Left ventricle myocardium inferior (tissue), 1 donor: ENCODE data around the gene AREL1. TPM values are rescaled to one million over a fixed set of nuclear protein-coding genes. Genes with fewer than 3 reads are reported as not detected.

Source experiments
- DNase-seq: peaks from one replicate; pipeline ENCODE4 v3.0.0-alpha.2; 2020
- H3K27ac ChIP-seq: fragments of 200-600 bp; replicated peaks from 2 replicates; pipeline ENCODE4 v1.8.0; 2021
- H3K27me3 ChIP-seq: fragments of 200-600 bp; 2 replicates; pipeline ENCODE4 v1.8.0; 2021; ENCODE audit warnings: low read depth
- H3K36me3 ChIP-seq: fragments of 200-600 bp; 2 replicates; pipeline ENCODE4 v1.8.0; 2021
- H3K4me1 ChIP-seq: fragments of 200-600 bp; 2 replicates; pipeline ENCODE4 v1.8.0; 2021
- H3K4me3 ChIP-seq: fragments of 200-600 bp; 2 replicates; pipeline ENCODE4 v1.8.0; 2021; ENCODE audit warnings: mild to moderate bottlenecking, moderate library complexity
- H3K9me3 ChIP-seq: fragments of 200-600 bp; replicated peaks from 2 replicates; pipeline ENCODE4 v1.8.0; 2021
- intact Hi-C: fragments of 100-400 bp; cut with micrococcal nuclease; formaldehyde crosslinking; loops from one replicate; pipeline ENCODE4 v1.11.0; 2022
- total RNA-seq: library from RNA; stranded (reverse); fragmentation: NEBNext Ultra II Directional; extraction: Animal tissue kit (Norgen Biotek cat#: 25700); gene quantifications from one replicate; pipeline ENCODE4 v1.2.1, GENCODE V29; 2021
- TF ChIP-seq, protein P1 (sequence below): fragments of 200-600 bp; IDR thresholded peaks from 2 replicates; pipeline ENCODE4 v1.8.0; 2021; ENCODE audit warnings: antibody characterized with exemption, mild to moderate bottlenecking, borderline replicate concordance
- donor health status: DM: no; HTN: yes; CAD: no; lungs with severe emphysema.

AREL1 gene
- total RNA-seq, 1 donor from 2014 or later: 23.7 TPM

DNA sequence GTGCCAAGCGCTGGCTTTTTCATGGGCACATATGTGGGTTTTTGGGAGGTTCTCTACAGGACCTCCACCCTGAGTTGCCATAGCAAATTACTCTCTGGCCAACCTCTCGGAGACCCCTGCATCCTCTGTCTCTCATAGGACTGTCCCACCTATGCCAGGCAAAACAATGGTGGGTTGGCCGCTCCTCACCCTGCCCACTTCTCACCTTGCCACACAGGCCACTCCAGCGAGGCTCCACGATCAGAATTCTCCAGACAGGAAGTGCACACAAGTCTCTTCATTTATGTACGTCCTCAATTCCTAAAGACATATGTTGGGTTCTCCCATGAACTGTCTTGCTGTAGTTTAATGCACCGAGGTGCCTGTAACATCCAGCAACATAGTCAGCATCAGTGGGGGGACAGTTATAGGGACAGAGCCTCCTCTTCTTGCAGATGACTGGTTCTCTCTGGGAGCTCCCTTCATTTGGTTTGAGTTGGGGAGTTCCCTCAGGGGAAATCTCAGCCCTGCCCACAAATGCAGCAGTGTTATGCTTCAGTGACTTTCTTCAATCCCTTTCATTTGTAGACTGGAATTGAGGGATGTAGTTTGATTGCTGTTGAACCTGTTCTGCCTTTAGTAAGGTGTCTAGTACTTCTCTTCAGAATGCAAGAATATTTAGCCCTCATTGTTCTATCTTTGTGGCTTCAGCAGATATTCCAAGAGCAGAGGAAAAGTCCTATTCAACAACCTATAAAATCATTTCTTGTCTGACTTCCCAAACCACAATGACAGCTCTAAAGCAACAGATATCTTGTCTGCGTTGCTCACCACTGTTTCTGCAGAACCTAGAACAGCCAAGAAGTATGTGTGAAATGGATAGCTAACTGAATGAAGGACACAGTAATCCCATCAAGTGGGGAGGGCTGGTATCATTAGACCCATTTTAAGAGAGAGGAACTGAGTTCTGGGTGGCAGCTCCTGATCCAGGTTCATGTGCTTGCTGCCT, 98.1 kb downstream of the AREL1 start:
- Histone ChIP-seq H3K36me3 (no peaks in the 10 kb centered on the region), H3K27me3 (peaks cover 40% of the 10 kb centered on the region), H3K27ac (no peak overlapping the region), H3K9me3 (no peaks in the 10 kb centered on the region), H3K4me1 (peaks cover 57% of the 10 kb centered on the region), H3K4me3 (no peak overlapping the region)
- intact Hi-C loops: no loop called here
- TF ChIP-seq, protein P1, sequence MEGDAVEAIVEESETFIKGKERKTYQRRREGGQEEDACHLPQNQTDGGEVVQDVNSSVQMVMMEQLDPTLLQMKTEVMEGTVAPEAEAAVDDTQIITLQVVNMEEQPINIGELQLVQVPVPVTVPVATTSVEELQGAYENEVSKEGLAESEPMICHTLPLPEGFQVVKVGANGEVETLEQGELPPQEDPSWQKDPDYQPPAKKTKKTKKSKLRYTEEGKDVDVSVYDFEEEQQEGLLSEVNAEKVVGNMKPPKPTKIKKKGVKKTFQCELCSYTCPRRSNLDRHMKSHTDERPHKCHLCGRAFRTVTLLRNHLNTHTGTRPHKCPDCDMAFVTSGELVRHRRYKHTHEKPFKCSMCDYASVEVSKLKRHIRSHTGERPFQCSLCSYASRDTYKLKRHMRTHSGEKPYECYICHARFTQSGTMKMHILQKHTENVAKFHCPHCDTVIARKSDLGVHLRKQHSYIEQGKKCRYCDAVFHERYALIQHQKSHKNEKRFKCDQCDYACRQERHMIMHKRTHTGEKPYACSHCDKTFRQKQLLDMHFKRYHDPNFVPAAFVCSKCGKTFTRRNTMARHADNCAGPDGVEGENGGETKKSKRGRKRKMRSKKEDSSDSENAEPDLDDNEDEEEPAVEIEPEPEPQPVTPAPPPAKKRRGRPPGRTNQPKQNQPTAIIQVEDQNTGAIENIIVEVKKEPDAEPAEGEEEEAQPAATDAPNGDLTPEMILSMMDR: no peak
- no peak for DNase-seq

- TF ChIP-seq, protein P1: no peak
- H3K36me3 ChIP-seq: no peaks in the 10 kb centered on the region
- peaks cover 40% of the 10 kb centered on the region for H3K27me3 ChIP-seq
- peaks cover 42% of the 10 kb centered on the region for H3K4me1 ChIP-seq
- DNase-seq: no peak
- no peaks in the 10 kb centered on the region for H3K9me3 ChIP-seq
- intact Hi-C loops: no loop called here
- H3K27ac ChIP-seq: no peak overlapping the region
- peak overlapping the region; percentile 83 for H3K4me3 ChIP-seq
Observed at GRCh38 chr14:74613211-74613914, 99.5 kb downstream of the AREL1 start.

GRCh38 chr14:74612350-74613021, 100.4 kb downstream of the AREL1 start:
- no peaks in the 10 kb centered on the region for H3K36me3 ChIP-seq
- peaks cover 33% of the 10 kb centered on the region for H3K4me1 ChIP-seq
- H3K27ac ChIP-seq: peak overlapping the region; percentile 75
- H3K9me3 ChIP-seq: no peaks in the 10 kb centered on the region
- H3K27me3 ChIP-seq: peaks cover 40% of the 10 kb centered on the region
- TF ChIP-seq, protein P1: peak; percentile 74
- DNase-seq: peak; percentile 85
- H3K4me3 ChIP-seq: peak overlapping the region; percentile 83
- intact Hi-C loops: no loop called here

GRCh38 chr14:74611650-74612349, 101.1 kb downstream of the AREL1 start, which contains the start of gene LTBP2:
Gene LTBP2, minus strand, starts transcription at chr14:74612237. Its CDS starts 293 bp downstream, at chr14:74611944.
- intact Hi-C loops: no loop called here
- H3K36me3 ChIP-seq: no peaks in the 10 kb centered on the region
- TF ChIP-seq, protein P1: no peak
- peak within 1 kb of the TSS; percentile 83 for H3K4me3 ChIP-seq
- H3K9me3 ChIP-seq: no peaks in the 10 kb centered on the region
- H3K27me3 ChIP-seq: peaks cover 37% of the 10 kb centered on the region
- peaks cover 27% of the 10 kb centered on the region for H3K4me1 ChIP-seq
- peak within 1 kb of the TSS; percentile 75 for H3K27ac ChIP-seq
- no peak for DNase-seq

Other genes starting within 250 kb of the AREL1 start
- 93.5 TPM for gene NPC2, start 219.8 kb downstream of the AREL1 start, total RNA-seq
- 45.8 TPM for gene ISCA2, start 219.3 kb downstream of the AREL1 start, total RNA-seq
- gene LTBP2, start 100.8 kb downstream of the AREL1 start, total RNA-seq: 26.5 TPM
- gene FCF1, start 64 bp upstream of the AREL1 start, total RNA-seq: 42.7 TPM
- gene YLPM1, start 50.2 kb upstream of the AREL1 start, total RNA-seq: 28.1 TPM
- gene PROX2, start 163.1 kb upstream of the AREL1 start, total RNA-seq: not detected
- 230 TPM for gene DLST, start 168.8 kb upstream of the AREL1 start, total RNA-seq
- 20.5 TPM for gene RPS6KL1, start 210.2 kb upstream of the AREL1 start, total RNA-seq
- 4.2 TPM for gene PGF, start 242.5 kb upstream of the AREL1 start, total RNA-seq